Endothelial cell of umbilical vein (primary cell): Measurements from ENCODE around the gene TSC22D1. TPM values are rescaled to one million over a fixed set of nuclear protein-coding genes. Genes with fewer than 3 reads are reported as not detected.

Source experiments
- BruUV-seq: library from RNA; stranded (reverse); fragments of 400-500 nt; replicated peaks from 2 replicates; lab custom pipeline; 2021; lab: Mats Ljungman, UMichigan
- CTCF ChIA-PET: fragments of 300-600, 350-600 bp; sonication (Branson Sonifier 250); formaldehyde crosslinking; loops from one replicate; lab custom pipeline; 2021; ENCODE audit warnings: antibody characterized with exemption, inconsistent platforms; lab: Charles Lee
- POLR2A ChIA-PET: fragments of 300-600, 350-600 bp; sonication (Branson Sonifier 250); formaldehyde crosslinking; loops from one replicate; lab custom pipeline; 2021; ENCODE audit warnings: antibody characterized with exemption, inconsistent platforms; lab: Charles Lee
- DNase-seq: peaks from one replicate; pipeline ENCODE4 v3.0.0-alpha.2; 2011; ENCODE audit warnings: low read depth, low spot score
- FAIRE-seq: peaks from 2 replicates; lab custom pipeline; 2011; peaks lifted over from hg19 to GRCh38; lab: Jason Lieb, UNC
- H2AFZ ChIP-seq: 2 replicates; pipeline ENCODE4 v1.6.0; 2012; ENCODE audit warnings: low read depth, low read length, control low read depth, inconsistent platforms
- H3K27ac ChIP-seq: 2 replicates; pipeline ENCODE4 v1.5.1; 2011; ENCODE audit warnings: low read depth, mild to moderate bottlenecking, control low read depth, low read length, moderate library complexity; ENCODE audit not compliant: insufficient read depth
- H3K27me3 ChIP-seq, 2 experiments: 2 replicates each; pipeline versions ENCODE4 v1.6.0 to v1.6.1; 2011; ENCODE audit warnings: low read length in 2 of 2, mixed read lengths in 1 of 2; ENCODE audit not compliant: control insufficient read depth in 2 of 2, insufficient read depth in 2 of 2
- H3K36me3 ChIP-seq, 2 experiments: 2 replicates in 1 of 2; 3 replicates in 1 of 2; pipeline ENCODE4 v1.5.1; 2011; ENCODE audit warnings: low read length in 2 of 2, mild to moderate bottlenecking in 1 of 2, moderate library complexity in 1 of 2; ENCODE audit not compliant: control insufficient read depth in 2 of 2, insufficient read depth in 2 of 2; ENCODE audit errors: extremely low read depth in 1 of 2
- H3K4me1 ChIP-seq: 3 replicates; pipeline ENCODE4 v1.5.1; 2011; ENCODE audit warnings: mild to moderate bottlenecking, low read length; ENCODE audit not compliant: control insufficient read depth, insufficient read depth; ENCODE audit errors: extremely low read depth
- H3K4me2 ChIP-seq: 2 replicates; pipeline ENCODE4 v1.6.1; 2011; ENCODE audit warnings: low read length, control low read depth, mixed read lengths; ENCODE audit not compliant: insufficient read depth
- H3K4me3 ChIP-seq, 3 experiments: fragments of 200-600 bp in 1 of 3; sonication (generic), shearing (Covaris generic) in 1 of 3; replicated peaks in 1 of 3; 2 replicates each; pipeline ENCODE4 v1.5.1; 2011 to 2016; ENCODE audit warnings: control low read depth in 3 of 3, low read length in 3 of 3, mild to moderate bottlenecking in 2 of 3, inconsistent platforms in 1 of 3, low read depth in 1 of 3, moderate library complexity in 1 of 3; ENCODE audit not compliant: insufficient read depth in 1 of 3
- H3K79me2 ChIP-seq: 2 replicates; pipeline ENCODE4 v1.6.0; 2012; ENCODE audit warnings: low read length, inconsistent platforms; ENCODE audit not compliant: control insufficient read depth, insufficient read depth
- H3K9ac ChIP-seq: replicated peaks from 2 replicates; pipeline ENCODE3; 2011; ENCODE audit warnings: low read length, control low read depth; ENCODE audit not compliant: insufficient read depth; ENCODE audit errors: extremely low read depth
- H3K9me1 ChIP-seq: replicated peaks from 3 replicates; pipeline ENCODE4 v1.6.0; 2011; ENCODE audit warnings: mild to moderate bottlenecking, low read length; ENCODE audit not compliant: control insufficient read depth, insufficient read depth; ENCODE audit errors: extremely low read depth
- H3K9me3 ChIP-seq: replicated peaks from 2 replicates; pipeline ENCODE4 v1.5.1; 2012; ENCODE audit warnings: low read length, inconsistent platforms; ENCODE audit not compliant: control insufficient read depth, insufficient read depth
- H4K20me1 ChIP-seq: replicated peaks from 2 replicates; pipeline ENCODE3; 2011; ENCODE audit warnings: mild to moderate bottlenecking, low read length; ENCODE audit not compliant: control insufficient read depth, insufficient read depth; ENCODE audit errors: extremely low read depth
- CTCF ChIP-seq, 2 donors: IDR thresholded peaks; 1 replicate in 1 of 2; 2 replicates in 1 of 2; pipeline ENCODE4 v1.5.1; 2011; ENCODE audit warnings: low read length in 2 of 2, mild to moderate bottlenecking in 2 of 2, moderate library complexity in 2 of 2, control low read depth in 1 of 2, inconsistent platforms in 1 of 2, low read depth in 1 of 2; ENCODE audit not compliant: insufficient read depth in 1 of 2; ENCODE audit errors: extremely low read depth in 1 of 2
- EZH2 ChIP-seq: IDR thresholded peaks from 2 replicates; pipeline ENCODE4 v1.6.1; 2012; ENCODE audit warnings: borderline replicate concordance, low read depth, mild to moderate bottlenecking, moderate library complexity, low read length, inconsistent platforms; ENCODE audit not compliant: severe bottlenecking
- FOS ChIP-seq: IDR thresholded peaks from 2 replicates; pipeline ENCODE4 v1.6.1; 2011; ENCODE audit warnings: mild to moderate bottlenecking, low read length, moderate library complexity, borderline replicate concordance; ENCODE audit not compliant: insufficient read depth
- GATA2 ChIP-seq: IDR thresholded peaks from 2 replicates; pipeline ENCODE4 v1.7.0; 2011; ENCODE audit warnings: low read depth, mild to moderate bottlenecking, moderate library complexity, mixed read lengths, low read length; ENCODE audit not compliant: insufficient read length, insufficient read depth
- JUN ChIP-seq: IDR thresholded peaks from 2 replicates; pipeline ENCODE4 v1.6.1; 2011; ENCODE audit warnings: borderline replicate concordance, low read depth; ENCODE audit not compliant: insufficient read length, insufficient read depth
- MYC ChIP-seq: IDR thresholded peaks from one replicate; pipeline ENCODE4 v1.6.1; 2011; ENCODE audit warnings: mild to moderate bottlenecking, low read depth, low read length
- POLR2A ChIP-seq: IDR thresholded peaks from 2 replicates; pipeline ENCODE4 v1.6.1; 2012; ENCODE audit warnings: low read depth, mild to moderate bottlenecking, control low read depth, low read length
- POLR2AphosphoS5 ChIP-seq: IDR thresholded peaks from 2 replicates; pipeline ENCODE4 v1.6.1; 2012; ENCODE audit warnings: low read depth, mild to moderate bottlenecking, control low read depth, low read length, moderate library complexity; ENCODE audit not compliant: insufficient read depth
- dilution Hi-C: fragments of 300-500 bp; cut with MboI; formaldehyde crosslinking; loops from one replicate; pipeline ENCODE4 v1.15.0; 2019; ENCODE audit warnings: low sequenced_read_pairs; ENCODE audit not compliant: extremely low pct_ligation_motif_present
- intact Hi-C: fragments of 100-400 bp; cut with micrococcal nuclease; formaldehyde crosslinking; loops from one replicate; pipeline ENCODE4 v1.10.0; 2022
- polyA plus RNA-seq, 4 experiments: library from polyadenylated mRNA; depleted of rRNA in 3 of 4; stranded (reverse) in 3 of 4; unstranded in 1 of 4; fragments of >200 nt; gene quantifications; 2 replicates each; pipeline versions ENCODE4 v1.2.1 to v1.2.3, GENCODE V29; 2011 to 2012; ENCODE audit warnings: missing spikeins in 1 of 4
- total RNA-seq: library from RNA; stranded (reverse); gene quantifications from 2 replicates; pipeline ENCODE4 v1.2.3, GENCODE V29; 2021
- TF ChIP-seq, protein P1 (sequence below): IDR thresholded peaks from 2 replicates; pipeline ENCODE4 v1.6.1; 2011; ENCODE audit not compliant: insufficient read depth, insufficient read length

The TSC22D1 gene
- total and polyA plus RNA-seq, 2 donors (not counting 3 experiments of a cell fraction or from before 2014, with no cell fraction given): 47.7 to 51.8 TPM

DNA sequence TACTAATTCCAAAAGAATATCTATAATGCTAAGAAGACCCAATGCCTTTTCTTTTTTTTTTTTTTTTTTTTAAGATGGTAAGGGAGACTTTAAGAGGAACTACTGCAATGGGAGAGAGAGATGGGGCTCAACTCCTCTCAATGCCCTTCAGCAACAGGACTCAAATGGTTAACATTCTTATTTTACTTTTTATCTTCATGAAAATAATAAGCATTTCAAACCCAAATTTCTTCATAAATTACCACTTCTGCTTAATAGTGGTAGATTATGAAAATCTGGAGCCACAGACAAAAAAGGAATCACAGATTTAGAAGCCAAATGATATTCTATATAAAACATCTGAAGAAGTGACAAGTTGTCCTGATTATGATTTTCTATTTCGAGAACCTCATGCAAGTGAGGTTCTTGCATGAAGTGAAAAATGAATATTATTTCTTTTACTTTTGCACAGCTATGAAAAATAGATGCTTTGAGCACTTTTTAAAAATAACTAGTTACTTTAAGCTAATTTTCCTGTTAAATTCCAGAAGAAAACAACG is 128.3 kb downstream of the TSC22D1 start:
- no peaks in the 10 kb centered on the region for H3K36me3 ChIP-seq
- intact Hi-C loops: no loop called here
- no peak overlapping the region for H3K4me2 ChIP-seq
- no peaks in the 10 kb centered on the region for H3K79me2 ChIP-seq
- H2AFZ ChIP-seq: no peak overlapping the region
- dilution Hi-C loops: no loop called here
- no peaks in the 10 kb centered on the region for H3K9me3 ChIP-seq
- CTCF ChIA-PET: interaction anchor here (0.7 to 1.5 kb wide), 2 partner anchors 12 to 21 kb away, joined by 3 to 5 read pairs; no protein-coding TSS in a partner anchor
- no TSS peak for BruUV-seq
- no peak overlapping the region for H3K4me3 ChIP-seq
- H3K27ac ChIP-seq: no peak overlapping the region
- no peaks in the 10 kb centered on the region for H3K27me3 ChIP-seq
- POLR2A ChIA-PET: no interaction called here
- no peaks in the 10 kb centered on the region for H3K9me1 ChIP-seq
- no peaks in the 10 kb centered on the region for H3K4me1 ChIP-seq
- DNase-seq (no peak), FAIRE-seq (no peak)
- no peak overlapping the region for H3K9ac ChIP-seq
- H4K20me1 ChIP-seq: no peaks in the 10 kb centered on the region
- no peak for TF ChIP-seq FOS
- no peak for TF ChIP-seq JUN
- TF ChIP-seq POLR2AphosphoS5: no peak
- no peak for TF ChIP-seq MYC
- no peak for TF ChIP-seq EZH2
- TF ChIP-seq GATA2: no peak
- no peak for TF ChIP-seq CTCF (IDR thresholded peaks at IDR 0.05; ENCODE audit: extremely low read depth in 1 of 2, insufficient read depth in 1 of 2, low read depth in 1 of 2, low read length in 2 of 2)
- TF ChIP-seq POLR2A: no peak
- TF ChIP-seq, protein P1, sequence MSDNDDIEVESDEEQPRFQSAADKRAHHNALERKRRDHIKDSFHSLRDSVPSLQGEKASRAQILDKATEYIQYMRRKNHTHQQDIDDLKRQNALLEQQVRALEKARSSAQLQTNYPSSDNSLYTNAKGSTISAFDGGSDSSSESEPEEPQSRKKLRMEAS: no peak
